GM19467 (cell line): Measurements from ENCODE around the gene PEX5.
"Not testable (repeated sequence)": the region's sequence is repeated elsewhere in the genome, so short reads cannot be mapped to it uniquely, and the experiment has no call there.

Experiments
- ATAC-seq: cut with Tn5 transposase; IDR thresholded peaks from one replicate; pipeline ENCODE4 v1.9.1; 2021; ENCODE audit warnings: mild to moderate bottlenecking, moderate library complexity; ENCODE audit not compliant: unreplicated experiment

Gene PEX5

DNA sequence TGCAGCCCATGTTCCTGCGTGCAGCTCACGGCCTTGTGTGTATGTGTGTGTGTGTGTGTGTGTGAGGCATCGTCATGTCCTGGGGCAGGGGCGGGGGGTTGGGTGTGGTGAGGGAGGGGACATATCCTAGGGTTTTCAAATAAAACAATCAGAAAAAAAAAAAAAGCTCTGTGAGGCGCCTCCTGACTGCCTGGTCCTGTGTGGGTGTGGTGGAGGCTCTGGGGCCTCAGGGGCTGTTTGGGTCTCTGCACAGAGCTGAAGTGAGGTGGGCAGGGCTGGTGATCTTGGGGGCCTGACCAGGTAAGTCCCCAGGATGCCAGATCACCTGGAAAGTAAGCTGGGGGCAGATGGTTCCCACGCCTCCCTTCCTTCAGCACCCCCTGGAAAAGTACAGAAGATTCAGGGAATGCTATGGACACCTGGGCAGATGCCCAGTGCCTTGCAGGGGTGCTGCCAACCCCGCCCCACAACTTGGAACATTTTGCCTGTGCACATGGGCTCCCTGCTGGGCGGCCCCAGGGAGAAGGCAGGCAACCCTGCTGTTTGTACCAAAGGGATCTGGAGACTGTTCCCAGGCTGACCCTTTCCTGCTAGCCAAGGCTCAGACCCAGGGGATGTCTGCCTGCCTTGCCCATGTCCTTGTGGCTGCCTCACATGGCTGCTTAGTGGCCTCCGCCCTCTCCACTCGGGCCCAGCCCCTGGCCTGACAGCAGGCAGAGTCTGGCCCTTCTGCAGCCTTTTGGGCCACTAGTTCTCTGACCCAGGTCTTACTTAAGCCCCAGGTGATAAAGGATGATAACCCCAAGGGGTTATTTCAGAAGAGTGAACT, 30.5 kb upstream of the PEX5 start:
- no peak for ATAC-seq

- no peak for ATAC-seq
Measured at GRCh38 chr12:7160183-7160582, 29.3 kb upstream of the PEX5 start.

- no peak for ATAC-seq
Measured at GRCh38 chr12:7161327-7161726, 28.2 kb upstream of the PEX5 start.

DNA sequence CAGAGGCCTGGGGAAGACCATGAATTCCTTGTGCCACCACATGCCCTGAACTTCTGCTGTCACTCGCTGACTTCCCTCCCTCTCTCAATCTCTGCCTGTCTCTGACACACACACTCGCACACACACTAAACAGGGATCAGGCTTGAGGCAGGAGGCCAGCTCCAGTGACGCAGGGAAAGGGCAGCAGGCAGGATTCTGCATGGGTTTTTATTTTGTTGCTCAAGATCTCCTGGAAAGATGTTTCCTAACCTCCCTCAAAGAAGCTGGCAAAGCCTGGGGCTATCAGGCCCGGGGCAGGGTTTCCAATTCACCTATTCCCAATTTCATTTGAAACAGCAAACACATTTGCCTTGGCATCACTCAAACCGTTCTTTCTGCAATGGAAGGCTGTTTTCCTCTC, 27.7 kb upstream of the PEX5 start:
- no peak for ATAC-seq

GRCh38 chr12:7162691-7163114, 26.8 kb upstream of the PEX5 start:
- ATAC-seq = no peak

DNA sequence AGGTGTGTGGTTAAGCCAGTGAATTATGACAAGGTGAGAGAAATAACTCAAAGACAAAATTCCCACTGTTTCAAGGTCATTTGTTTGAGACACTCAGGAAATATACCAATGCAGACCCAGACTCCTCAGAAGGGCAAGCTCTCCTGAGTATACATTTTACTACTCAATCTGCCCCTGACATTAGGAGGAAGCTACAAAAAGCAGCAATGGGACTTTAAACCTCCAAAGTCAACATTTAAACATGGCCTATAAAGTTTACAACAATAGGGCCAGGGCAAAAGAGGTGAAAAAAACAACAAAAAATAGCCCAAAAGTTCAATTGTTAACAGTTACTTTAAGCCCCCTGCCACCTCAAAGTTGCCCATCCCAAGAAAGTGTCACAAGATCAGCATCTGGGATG, 19.5 kb upstream of the PEX5 start:
- ATAC-seq = no peak

- ATAC-seq = no peak
Measured at GRCh38 chr12:7171854-7172253, 17.6 kb upstream of the PEX5 start.

- no peak for ATAC-seq
Measured at GRCh38 chr12:7175493-7175892, 14.0 kb upstream of the PEX5 start.

DNA sequence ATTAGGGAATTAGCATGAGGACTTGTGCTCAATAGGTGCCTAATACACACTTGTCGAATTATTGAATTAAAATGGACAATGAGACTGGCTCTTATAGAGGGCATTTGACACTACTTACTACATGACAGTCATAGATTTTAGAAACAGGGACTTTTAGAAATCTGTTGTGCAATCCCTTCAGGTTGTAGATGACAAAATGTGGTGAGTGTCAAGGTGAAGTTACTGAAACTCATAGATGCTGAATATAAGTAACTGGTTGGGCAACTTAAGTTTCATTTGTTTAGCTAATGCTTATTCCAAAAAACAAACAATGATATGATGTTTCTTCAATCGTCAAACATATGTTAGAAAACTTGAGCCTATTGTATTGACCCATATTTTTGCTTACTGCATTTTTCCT, 12.9 kb upstream of the PEX5 start:
- ATAC-seq = no peak

- ATAC-seq = no peak
Measured at GRCh38 chr12:7178481-7178880, 11.0 kb upstream of the PEX5 start.

DNA sequence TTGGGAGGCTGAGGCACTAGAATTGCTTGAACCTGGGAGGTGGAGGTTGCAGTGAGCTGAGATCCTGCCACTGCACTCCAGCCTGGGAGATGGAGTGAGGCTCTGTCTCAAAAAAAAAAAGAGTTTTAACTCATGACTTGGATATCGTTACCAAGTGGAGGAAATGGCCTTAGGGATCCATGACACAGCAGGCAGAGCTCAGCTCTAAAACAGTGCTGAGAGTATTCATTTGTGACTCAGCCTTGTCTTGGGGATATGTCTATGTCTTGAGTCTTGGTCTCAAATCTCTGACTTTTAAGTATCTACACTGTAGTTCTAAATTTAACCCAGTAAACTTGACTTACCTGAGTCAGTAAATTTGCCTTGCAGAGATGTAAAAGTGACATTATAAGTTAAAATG, 8.8 kb upstream of the PEX5 start:
- no peak for ATAC-seq

GRCh38 chr12:7186058-7186457, 3.4 kb upstream of the PEX5 start:
- not testable (repeated sequence) for ATAC-seq

DNA sequence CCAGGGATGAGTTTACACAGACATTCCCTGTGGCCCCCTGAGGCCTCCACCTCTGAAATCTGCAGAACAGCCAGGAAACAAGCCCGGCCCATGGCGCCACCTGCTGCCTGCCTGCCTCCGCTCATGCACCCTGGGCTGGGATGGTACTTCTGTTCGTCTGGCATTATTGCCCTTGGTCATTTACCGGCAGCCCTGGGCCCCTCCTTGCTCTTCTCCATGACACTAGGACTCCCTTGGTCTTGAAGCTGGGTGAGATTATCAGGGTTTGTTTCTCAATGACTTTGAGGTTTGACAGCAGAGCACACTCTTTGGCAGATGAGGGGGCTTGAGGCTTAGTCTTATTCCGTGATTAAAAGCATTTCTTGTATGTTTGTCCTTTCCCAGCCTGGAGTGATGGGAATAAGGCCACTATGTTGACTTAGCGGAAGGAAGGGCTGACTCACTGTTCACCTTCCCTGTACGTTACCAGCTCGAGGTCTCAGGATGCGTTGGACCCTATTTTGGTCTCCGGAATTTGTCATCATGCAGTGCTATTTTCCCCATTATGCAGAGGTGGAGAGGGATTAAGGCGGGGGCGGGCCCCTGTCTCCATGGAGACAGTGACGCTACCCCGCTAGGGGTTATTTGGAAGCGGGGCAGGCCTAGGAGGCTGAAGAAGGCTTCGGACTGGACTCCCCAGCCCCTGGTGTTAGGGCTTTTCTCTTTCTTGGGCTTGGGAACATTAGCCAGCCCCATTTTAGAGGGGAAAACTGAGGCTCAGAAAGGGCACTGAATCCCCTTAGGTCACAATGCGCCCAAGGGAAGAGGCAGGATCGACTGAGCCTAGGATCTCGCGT, 706 bp upstream of the PEX5 start:
- no peak for ATAC-seq

DNA sequence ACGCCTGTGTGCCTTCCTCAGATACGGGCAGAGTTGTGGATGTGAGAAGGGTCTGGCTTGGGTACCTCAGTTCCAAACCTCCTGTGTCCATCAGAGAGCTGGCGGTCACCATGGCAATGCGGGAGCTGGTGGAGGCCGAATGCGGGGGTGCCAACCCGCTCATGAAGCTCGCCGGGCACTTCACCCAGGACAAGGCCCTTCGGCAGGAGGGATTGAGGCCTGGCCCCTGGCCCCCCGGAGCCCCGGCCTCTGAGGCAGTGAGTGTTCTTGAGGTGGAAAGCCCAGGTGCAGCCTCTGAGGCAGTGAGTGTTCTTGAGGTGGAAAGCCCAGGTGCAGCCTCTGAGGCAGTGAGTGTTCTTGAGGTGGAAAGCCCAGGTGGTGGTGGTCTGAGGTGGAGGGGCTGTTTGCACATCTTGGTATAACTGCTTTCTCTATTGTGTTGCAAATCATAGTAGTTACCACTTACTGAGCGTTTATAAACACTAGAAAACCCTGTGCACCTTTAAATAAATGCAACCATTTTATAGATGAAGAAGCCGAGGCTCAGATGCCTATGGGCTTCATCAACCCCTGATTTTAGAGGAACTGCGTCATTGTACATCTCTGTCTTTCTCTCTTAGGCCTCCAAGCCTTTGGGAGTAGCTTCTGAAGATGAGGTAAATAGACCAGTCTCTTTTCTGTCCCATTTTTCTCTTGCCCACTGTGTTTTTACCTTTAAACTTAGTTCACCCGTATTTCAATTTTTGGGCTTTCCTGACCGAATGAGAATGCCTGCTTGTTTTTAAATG, 976 bp downstream of the PEX5 start:
- no peak for ATAC-seq

- no peak for ATAC-seq
Measured at GRCh38 chr12:7193674-7194073, 4.2 kb downstream of the PEX5 start.

DNA sequence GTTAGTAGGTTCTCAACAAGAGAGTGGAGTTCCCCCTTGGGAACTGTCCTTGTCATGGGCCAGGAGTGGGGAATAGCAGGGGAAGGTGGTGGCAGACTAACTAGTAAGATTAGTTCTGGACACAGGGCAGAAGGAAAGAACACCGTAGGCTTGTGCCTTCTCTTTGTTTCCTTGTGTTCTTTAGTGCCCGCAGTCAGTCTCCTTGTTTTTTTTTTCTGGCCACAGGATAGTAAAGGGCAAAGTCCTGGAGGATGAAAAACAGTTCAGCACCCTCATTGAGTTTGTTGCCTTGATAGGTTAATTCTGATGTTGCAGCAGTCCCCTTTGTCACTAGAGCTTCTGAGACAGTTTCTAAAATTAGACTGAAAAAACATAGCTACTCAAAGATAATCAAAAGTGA, 8.4 kb downstream of the PEX5 start:
- no peak for ATAC-seq

DNA sequence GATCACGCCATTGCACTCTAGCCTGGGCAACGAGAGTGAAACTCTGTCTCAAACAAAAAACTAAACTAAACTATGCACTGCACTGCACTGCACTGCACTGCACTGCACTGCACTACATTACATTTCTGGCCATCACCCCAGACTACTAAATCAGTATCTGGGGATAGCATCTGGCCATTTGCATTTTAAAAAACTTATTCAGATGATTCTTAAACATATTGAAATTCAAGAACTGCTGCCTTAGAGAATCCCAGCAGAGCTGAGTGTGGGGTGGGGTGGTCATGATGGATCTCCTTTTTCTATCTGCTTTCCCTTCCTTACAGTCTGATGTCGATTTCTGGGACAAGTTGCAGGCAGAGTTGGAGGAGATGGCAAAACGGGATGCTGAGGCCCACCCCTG, 13.6 kb downstream of the PEX5 start:
- ATAC-seq = no peak

- ATAC-seq = no peak
Measured at GRCh38 chr12:7205091-7205490, 15.6 kb downstream of the PEX5 start.

DNA sequence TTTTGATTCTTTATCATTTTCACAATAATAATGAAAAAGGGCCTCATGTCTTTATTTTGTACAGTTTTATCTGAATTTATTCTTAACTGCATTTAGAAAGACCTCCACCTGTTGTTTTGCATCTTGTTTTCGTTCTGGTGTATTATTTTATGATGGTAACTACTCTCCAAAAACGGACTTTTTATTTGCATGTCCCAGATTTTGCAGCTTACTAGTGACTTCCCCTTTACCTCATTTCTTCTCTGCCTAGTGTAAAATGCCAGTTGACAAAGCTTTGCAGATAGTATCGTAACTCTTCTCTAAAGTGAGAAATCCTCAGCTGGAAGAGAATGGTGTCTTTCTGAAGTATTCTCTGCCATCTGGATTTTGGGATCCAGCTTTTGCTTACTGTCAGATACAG, 17.2 kb downstream of the PEX5 start:
- no peak for ATAC-seq

DNA sequence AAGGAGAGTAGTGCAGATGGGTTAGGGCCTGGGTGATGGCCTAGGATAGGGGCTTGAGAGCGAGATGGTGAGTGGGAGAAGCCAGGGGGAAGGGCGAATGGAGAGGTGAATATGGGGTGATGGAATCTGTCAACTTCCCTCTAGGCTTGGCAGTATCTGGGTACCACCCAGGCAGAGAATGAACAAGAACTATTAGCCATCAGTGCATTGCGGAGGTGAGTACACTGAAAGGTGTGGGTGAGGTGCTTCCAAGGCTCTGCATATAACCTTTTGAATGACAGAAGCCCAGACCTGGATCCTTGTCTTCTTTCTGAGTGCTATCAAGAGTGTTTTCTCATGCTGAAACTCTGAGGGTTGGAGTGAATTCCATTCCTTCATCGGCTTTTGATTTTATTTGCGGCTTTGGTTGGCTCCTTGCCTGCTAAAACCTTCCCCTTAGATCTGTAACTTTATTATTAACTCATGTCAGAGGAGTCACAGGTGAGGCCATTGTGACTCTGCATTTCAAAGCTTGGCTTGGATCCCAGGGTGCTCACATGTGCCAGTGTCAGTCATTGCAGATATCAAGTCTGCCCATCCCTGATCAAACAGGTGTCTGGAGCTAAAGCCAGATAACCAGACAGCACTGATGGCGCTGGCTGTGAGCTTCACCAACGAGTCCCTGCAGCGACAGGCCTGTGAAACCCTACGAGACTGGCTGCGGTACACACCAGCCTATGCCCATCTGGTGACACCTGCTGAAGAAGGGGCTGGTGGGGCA, 18.6 kb downstream of the PEX5 start:
- no peak for ATAC-seq

DNA sequence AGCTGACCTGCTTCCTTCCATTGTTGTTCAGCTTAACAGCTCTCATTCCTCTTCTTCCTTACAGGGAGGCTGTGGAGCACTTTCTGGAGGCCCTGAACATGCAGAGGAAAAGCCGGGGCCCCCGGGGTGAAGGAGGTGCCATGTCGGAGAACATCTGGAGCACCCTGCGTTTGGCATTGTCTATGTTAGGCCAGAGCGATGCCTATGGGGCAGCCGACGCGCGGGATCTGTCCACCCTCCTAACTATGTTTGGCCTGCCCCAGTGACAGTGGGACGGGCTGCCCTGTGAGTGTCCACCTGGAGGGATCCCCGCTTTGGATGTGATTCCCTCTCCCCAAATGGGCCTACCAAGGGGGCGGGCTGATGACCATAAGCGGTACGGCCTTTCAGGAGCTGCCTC, 20.5 kb downstream of the PEX5 start:
- no peak for ATAC-seq
